ENCODE measurements around the gene AMIGO1.

DNA sequence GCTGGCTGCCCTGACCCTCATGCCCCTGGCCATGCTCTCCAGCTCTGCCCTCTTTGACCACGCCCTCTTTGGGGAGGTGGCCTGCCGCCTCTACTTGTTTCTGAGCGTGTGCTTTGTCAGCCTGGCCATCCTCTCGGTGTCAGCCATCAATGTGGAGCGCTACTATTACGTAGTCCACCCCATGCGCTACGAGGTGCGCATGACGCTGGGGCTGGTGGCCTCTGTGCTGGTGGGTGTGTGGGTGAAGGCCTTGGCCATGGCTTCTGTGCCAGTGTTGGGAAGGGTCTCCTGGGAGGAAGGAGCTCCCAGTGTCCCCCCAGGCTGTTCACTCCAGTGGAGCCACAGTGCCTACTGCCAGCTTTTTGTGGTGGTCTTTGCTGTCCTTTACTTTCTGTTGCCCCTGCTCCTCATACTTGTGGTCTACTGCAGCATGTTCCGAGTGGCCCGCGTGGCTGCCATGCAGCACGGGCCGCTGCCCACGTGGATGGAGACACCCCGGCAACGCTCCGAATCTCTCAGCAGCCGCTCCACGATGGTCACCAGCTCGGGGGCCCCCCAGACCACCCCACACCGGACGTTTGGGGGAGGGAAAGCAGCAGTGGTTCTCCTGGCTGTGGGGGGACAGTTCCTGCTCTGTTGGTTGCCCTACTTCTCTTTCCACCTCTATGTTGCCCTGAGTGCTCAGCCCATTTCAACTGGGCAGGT lies 33.9 kb upstream of the AMIGO1 start:
- TF ChIP-seq, protein P1, sequence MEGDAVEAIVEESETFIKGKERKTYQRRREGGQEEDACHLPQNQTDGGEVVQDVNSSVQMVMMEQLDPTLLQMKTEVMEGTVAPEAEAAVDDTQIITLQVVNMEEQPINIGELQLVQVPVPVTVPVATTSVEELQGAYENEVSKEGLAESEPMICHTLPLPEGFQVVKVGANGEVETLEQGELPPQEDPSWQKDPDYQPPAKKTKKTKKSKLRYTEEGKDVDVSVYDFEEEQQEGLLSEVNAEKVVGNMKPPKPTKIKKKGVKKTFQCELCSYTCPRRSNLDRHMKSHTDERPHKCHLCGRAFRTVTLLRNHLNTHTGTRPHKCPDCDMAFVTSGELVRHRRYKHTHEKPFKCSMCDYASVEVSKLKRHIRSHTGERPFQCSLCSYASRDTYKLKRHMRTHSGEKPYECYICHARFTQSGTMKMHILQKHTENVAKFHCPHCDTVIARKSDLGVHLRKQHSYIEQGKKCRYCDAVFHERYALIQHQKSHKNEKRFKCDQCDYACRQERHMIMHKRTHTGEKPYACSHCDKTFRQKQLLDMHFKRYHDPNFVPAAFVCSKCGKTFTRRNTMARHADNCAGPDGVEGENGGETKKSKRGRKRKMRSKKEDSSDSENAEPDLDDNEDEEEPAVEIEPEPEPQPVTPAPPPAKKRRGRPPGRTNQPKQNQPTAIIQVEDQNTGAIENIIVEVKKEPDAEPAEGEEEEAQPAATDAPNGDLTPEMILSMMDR (IDR thresholded peaks at IDR 0.05) = no peak
- no peak for TF ChIP-seq POLR2A (IDR thresholded peaks at IDR 0.05)
